ENCODE measurements around the gene BMP6.
A peak's percentile ranks its signal among the peaks of the same experiment; 100 is the strongest.

BMP6 gene

DNA sequence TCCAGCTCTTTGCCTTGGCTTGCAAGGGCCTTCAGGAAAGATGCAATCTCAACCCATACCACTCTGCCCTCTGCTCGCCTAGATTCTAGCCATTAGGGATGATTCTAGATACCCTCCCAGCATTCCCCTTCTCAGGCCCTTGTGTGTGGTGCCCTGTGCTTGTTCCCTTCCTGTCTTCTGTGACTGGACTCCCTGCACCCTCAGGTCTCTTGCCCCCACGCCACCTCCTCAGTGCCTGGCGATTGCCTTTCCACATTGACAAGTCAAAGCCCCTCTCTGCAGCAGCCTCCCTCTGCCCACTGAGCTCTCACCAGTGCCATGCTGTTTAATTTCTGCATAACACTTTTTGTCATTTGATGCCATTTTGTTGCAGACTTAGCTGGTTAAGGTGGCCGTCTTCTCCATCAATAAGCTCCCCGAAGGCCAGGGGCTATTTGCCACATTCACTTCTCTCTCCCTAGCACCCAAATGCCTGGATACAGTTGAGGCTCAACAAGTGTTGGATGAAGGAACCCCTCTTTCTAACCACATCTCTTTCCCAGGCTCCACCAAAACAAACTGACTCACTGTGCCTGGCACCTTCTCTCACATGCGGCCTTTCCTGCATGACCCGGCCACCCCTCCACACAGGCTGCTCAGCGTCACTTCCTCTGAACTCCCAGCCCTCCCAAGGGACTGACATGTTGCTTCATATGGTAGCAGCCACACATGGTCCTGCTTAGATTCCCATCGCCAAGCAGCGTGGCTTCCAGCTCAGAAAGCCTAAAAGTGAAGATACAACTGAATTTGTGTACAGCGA lies 189.3 kb downstream of the BMP6 start:
- Histone ChIP-seq H4K8ac (ENCODE audit: low read depth, low read length) (no peak overlapping the region), H3K4me3 (ENCODE audit: low read length) (no peak overlapping the region)

DNA sequence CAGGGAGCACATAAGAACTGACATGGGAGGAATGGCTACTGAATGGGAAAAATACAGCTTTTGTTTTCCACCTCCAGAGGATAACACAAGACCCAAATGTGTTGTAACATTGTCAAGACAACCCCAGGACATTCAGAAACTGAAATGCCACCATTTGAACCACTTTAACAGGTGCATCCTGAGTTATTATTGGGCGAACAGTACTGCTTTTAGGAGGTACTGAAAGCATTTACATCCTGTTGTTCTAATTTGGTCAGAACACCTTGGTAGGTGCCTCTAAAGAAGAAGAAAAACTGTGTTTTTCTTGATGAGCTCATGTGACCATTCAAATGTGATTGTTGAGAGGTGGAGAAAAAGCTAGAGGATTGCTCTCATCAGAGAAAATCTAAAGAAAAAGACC lies 191.1 kb downstream of the BMP6 start:
- no peak overlapping the region for H2BK5ac ChIP-seq (ENCODE audit: low read length)
- no peak overlapping the region for H3K56ac ChIP-seq (ENCODE audit: low read length)
- H3K4me1 ChIP-seq (ENCODE audit: control insufficient read depth, low read depth, low read length), result no peaks in the 10 kb centered on the region
- no peak overlapping the region for H3K23ac ChIP-seq (ENCODE audit: low read length)
- no peak overlapping the region for H3K4ac ChIP-seq (ENCODE audit: low read depth, low read length)
- WGBS (ENCODE audit: extremely low coverage, insufficient coverage, low lambda C conversion rate), result no CpG with 5 or more reads among the region's 1 CpG
- H3K18ac ChIP-seq (ENCODE audit: low read length), result no peak overlapping the region
- no peak for DNase-seq
- no peak overlapping the region for H3K4me2 ChIP-seq (ENCODE audit: low read length)
- no peak overlapping the region for H4K8ac ChIP-seq (ENCODE audit: low read depth, low read length)
- H3K36me3 ChIP-seq (ENCODE audit: control insufficient read depth, insufficient read depth, low read length), result no peaks in the 10 kb centered on the region
- no peak overlapping the region for H3K27ac ChIP-seq (ENCODE audit: low read depth, low read length)
- no peak overlapping the region for H2BK120ac ChIP-seq (ENCODE audit: low read depth, low read length)
- no peaks in the 10 kb centered on the region for H3K79me1 ChIP-seq (ENCODE audit: low read length)
- H2BK15ac ChIP-seq (replicated peaks; ENCODE audit: low read depth), result no peak overlapping the region
- no peaks in the 10 kb centered on the region for H3K79me2 ChIP-seq (ENCODE audit: control insufficient read depth, insufficient read depth, low read length)
- H3K9ac ChIP-seq (ENCODE audit: low read length), result no peak overlapping the region
- no peaks in the 10 kb centered on the region for H3K27me3 ChIP-seq (ENCODE audit: insufficient read depth, low read length, poor library complexity)
- no peak overlapping the region for H3K4me3 ChIP-seq (ENCODE audit: low read length)
- H4K5ac ChIP-seq (ENCODE audit: low read length), result no peak overlapping the region
- H2AK5ac ChIP-seq (ENCODE audit: low read length), result no peak overlapping the region

More for the DNA sequence above, 189.3 kb downstream of the BMP6 start:
- Histone ChIP-seq H2AK5ac (ENCODE audit: low read length) (no peak overlapping the region), H3K79me2 (ENCODE audit: control insufficient read depth, insufficient read depth, low read length) (no peaks in the 10 kb centered on the region), H3K79me1 (ENCODE audit: low read length) (no peaks in the 10 kb centered on the region), H3K18ac (ENCODE audit: low read length) (no peak overlapping the region), H3K4me2 (ENCODE audit: low read length) (no peak overlapping the region), H2BK15ac (replicated peaks; ENCODE audit: low read depth) (no peak overlapping the region), H3K4ac (ENCODE audit: low read depth, low read length) (no peak overlapping the region), H2BK120ac (ENCODE audit: low read depth, low read length) (no peak overlapping the region), H3K9ac (ENCODE audit: low read length) (no peak overlapping the region), H2BK5ac (ENCODE audit: low read length) (no peak overlapping the region), H3K27ac (ENCODE audit: low read depth, low read length) (no peak overlapping the region), H4K5ac (ENCODE audit: low read length) (no peak overlapping the region), H3K56ac (ENCODE audit: low read length) (no peak overlapping the region), H3K4me1 (ENCODE audit: control insufficient read depth, low read depth, low read length) (no peaks in the 10 kb centered on the region), H3K23ac (ENCODE audit: low read length) (no peak overlapping the region), H3K36me3 (ENCODE audit: control insufficient read depth, insufficient read depth, low read length) (no peaks in the 10 kb centered on the region), H3K27me3 (ENCODE audit: insufficient read depth, low read length, poor library complexity) (no peaks in the 10 kb centered on the region)
- DNase-seq, result no peak
- no CpG with 5 or more reads among the region's 11 CpGs for whole genome bisulfite sequencing (ENCODE audit: extremely low coverage, insufficient coverage, low lambda C conversion rate)

DNA sequence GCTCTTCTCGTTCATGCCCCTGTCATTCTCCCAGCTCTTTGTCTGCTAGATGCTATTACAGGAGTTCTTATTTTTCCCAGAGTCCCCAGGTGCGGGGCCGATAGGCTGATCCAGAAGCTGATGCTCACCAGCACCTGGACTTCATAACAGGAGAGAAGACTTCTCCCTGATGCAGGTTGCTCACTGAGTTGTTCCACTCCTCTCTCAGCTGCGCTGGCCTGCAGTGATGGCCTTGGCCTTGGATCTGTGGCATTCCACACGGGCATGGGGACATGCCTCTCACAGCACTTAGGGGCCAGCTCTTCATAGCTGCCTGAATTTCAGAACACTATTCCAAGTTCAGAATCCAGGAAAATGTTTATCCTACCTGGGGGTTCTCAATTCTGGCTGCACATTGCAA lies 191.8 kb downstream of the BMP6 start:
- Histone ChIP-seq H4K5ac (ENCODE audit: low read length) (no peak overlapping the region), H4K8ac (ENCODE audit: low read depth, low read length) (no peak overlapping the region), H3K9ac (ENCODE audit: low read length) (no peak overlapping the region), H3K4ac (ENCODE audit: low read depth, low read length) (no peak overlapping the region), H2BK15ac (replicated peaks; ENCODE audit: low read depth) (no peak overlapping the region), H2BK5ac (ENCODE audit: low read length) (no peak overlapping the region), H3K79me2 (ENCODE audit: control insufficient read depth, insufficient read depth, low read length) (no peaks in the 10 kb centered on the region), H3K4me2 (ENCODE audit: low read length) (no peak overlapping the region), H2AK5ac (ENCODE audit: low read length) (no peak overlapping the region), H3K56ac (ENCODE audit: low read length) (no peak overlapping the region), H3K27ac (ENCODE audit: low read depth, low read length) (no peak overlapping the region), H3K4me1 (ENCODE audit: control insufficient read depth, low read depth, low read length) (no peaks in the 10 kb centered on the region), H3K27me3 (ENCODE audit: insufficient read depth, low read length, poor library complexity) (no peaks in the 10 kb centered on the region), H3K79me1 (ENCODE audit: low read length) (no peaks in the 10 kb centered on the region), H3K18ac (ENCODE audit: low read length) (no peak overlapping the region), H3K23ac (ENCODE audit: low read length) (no peak overlapping the region), H2BK120ac (ENCODE audit: low read depth, low read length) (no peak overlapping the region), H3K36me3 (ENCODE audit: control insufficient read depth, insufficient read depth, low read length) (no peaks in the 10 kb centered on the region), H3K4me3 (ENCODE audit: low read length) (no peak overlapping the region)
- no peak for DNase-seq
- no CpG with 5 or more reads among the region's 5 CpGs for WGBS (ENCODE audit: extremely low coverage, insufficient coverage, low lambda C conversion rate)

DNA sequence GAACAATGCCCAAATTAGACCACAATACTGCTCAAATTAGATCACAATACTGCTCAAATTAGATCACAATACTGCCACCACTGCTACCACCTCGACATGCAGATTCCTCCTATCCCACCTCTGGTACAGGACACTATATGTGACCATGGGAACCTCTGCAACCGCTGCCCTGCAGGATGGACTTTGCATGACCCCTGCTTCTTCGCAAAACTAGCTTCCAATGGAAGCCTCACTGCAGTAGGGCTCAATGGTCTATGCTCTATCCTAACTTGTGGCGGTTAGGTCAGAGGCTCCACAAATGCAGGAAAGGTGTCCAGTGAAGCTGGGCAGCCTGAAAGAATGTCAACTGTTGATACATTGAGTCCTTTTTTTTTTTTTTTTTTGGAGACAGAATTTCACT lies 192.5 kb downstream of the BMP6 start:
- Histone ChIP-seq H3K79me2 (ENCODE audit: control insufficient read depth, insufficient read depth, low read length) (no peaks in the 10 kb centered on the region), H3K23ac (ENCODE audit: low read length) (no peak overlapping the region)

DNA sequence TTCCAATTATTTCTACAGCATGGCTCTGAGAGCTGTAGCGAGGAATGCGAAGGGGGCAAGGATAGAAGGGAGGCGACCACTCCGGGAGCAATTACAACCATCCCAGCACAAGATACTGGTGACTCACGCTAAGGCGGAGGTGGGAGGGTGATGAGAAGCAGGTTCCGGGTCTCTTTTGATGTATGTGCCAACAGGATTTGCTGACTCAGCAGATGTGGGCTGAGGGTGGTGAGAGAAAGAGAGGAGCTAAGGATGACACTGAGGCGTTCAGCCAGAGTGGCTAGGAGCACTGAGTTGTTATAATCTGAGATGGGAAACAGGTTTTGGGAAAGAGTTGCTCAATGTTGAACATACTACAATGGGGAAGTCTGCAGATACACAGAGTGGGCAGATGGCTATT lies 194.0 kb downstream of the BMP6 start:
- Histone ChIP-seq H2BK5ac (ENCODE audit: low read length) (no peak overlapping the region), H3K4me1 (ENCODE audit: control insufficient read depth, low read depth, low read length) (no peaks in the 10 kb centered on the region), H3K27me3 (ENCODE audit: insufficient read depth, low read length, poor library complexity) (no peaks in the 10 kb centered on the region), H4K8ac (ENCODE audit: low read depth, low read length) (no peak overlapping the region), H3K36me3 (ENCODE audit: control insufficient read depth, insufficient read depth, low read length) (no peaks in the 10 kb centered on the region), H4K5ac (ENCODE audit: low read length) (no peak overlapping the region), H3K23ac (ENCODE audit: low read length) (no peak overlapping the region), H3K9ac (ENCODE audit: low read length) (no peak overlapping the region), H3K56ac (ENCODE audit: low read length) (no peak overlapping the region), H2AK5ac (ENCODE audit: low read length) (no peak overlapping the region), H3K79me2 (ENCODE audit: control insufficient read depth, insufficient read depth, low read length) (no peaks in the 10 kb centered on the region), H3K4me3 (ENCODE audit: low read length) (no peak overlapping the region), H3K4me2 (ENCODE audit: low read length) (no peak overlapping the region), H2BK15ac (replicated peaks; ENCODE audit: low read depth) (no peak overlapping the region), H3K79me1 (ENCODE audit: low read length) (no peaks in the 10 kb centered on the region), H3K4ac (ENCODE audit: low read depth, low read length) (no peak overlapping the region), H3K18ac (ENCODE audit: low read length) (no peak overlapping the region), H2BK120ac (ENCODE audit: low read depth, low read length) (no peak overlapping the region), H3K27ac (ENCODE audit: low read depth, low read length) (no peak overlapping the region)
- no CpG with 5 or more reads among the region's 8 CpGs for WGBS (ENCODE audit: extremely low coverage, insufficient coverage, low lambda C conversion rate)
- peak; percentile 36 for DNase-seq

More for the DNA sequence above, 192.5 kb downstream of the BMP6 start:
- no CpG with 5 or more reads among the region's 4 CpGs for WGBS (ENCODE audit: extremely low coverage, insufficient coverage, low lambda C conversion rate)
- Histone ChIP-seq H4K5ac (ENCODE audit: low read length) (no peak overlapping the region), H3K36me3 (ENCODE audit: control insufficient read depth, insufficient read depth, low read length) (no peaks in the 10 kb centered on the region), H3K27me3 (ENCODE audit: insufficient read depth, low read length, poor library complexity) (no peaks in the 10 kb centered on the region), H3K4me3 (ENCODE audit: low read length) (no peak overlapping the region), H3K56ac (ENCODE audit: low read length) (no peak overlapping the region), H3K27ac (ENCODE audit: low read depth, low read length) (no peak overlapping the region), H3K9ac (ENCODE audit: low read length) (no peak overlapping the region), H3K79me1 (ENCODE audit: low read length) (no peaks in the 10 kb centered on the region), H4K8ac (ENCODE audit: low read depth, low read length) (no peak overlapping the region), H2BK5ac (ENCODE audit: low read length) (no peak overlapping the region), H2AK5ac (ENCODE audit: low read length) (no peak overlapping the region), H3K4me2 (ENCODE audit: low read length) (no peak overlapping the region), H2BK120ac (ENCODE audit: low read depth, low read length) (no peak overlapping the region), H2BK15ac (replicated peaks; ENCODE audit: low read depth) (no peak overlapping the region), H3K18ac (ENCODE audit: low read length) (no peak overlapping the region), H3K4me1 (ENCODE audit: control insufficient read depth, low read depth, low read length) (no peaks in the 10 kb centered on the region), H3K4ac (ENCODE audit: low read depth, low read length) (no peak overlapping the region)
- DNase-seq, result no peak

DNA sequence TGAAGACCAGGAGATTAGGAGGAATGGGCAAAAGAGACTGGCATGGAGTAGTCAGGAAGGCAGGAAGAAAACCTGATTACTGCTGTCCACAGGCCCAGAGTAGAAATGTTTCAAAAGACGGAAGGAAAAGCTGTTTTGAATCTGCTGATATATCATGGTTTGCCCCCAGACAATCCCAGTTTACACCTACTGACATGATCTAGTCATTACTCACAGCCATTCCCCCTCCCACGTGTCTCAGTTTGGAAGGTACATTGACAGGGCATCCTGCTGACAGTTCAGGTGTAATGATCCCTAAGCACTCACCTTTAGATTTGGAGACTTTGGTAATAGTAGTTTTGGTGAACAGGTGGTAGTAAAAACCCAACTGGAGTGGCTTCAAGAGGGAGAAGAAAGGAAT lies 194.5 kb downstream of the BMP6 start:
- H3K23ac ChIP-seq (ENCODE audit: low read length), result no peak overlapping the region
- H3K79me2 ChIP-seq (ENCODE audit: control insufficient read depth, insufficient read depth, low read length), result no peaks in the 10 kb centered on the region
- no peak overlapping the region for H3K4me2 ChIP-seq (ENCODE audit: low read length)
- H3K27me3 ChIP-seq (ENCODE audit: insufficient read depth, low read length, poor library complexity), result no peaks in the 10 kb centered on the region
- no peak overlapping the region for H2BK120ac ChIP-seq (ENCODE audit: low read depth, low read length)
- H4K5ac ChIP-seq (ENCODE audit: low read length), result no peak overlapping the region
- H4K8ac ChIP-seq (ENCODE audit: low read depth, low read length), result no peak overlapping the region
- no peak overlapping the region for H2AK5ac ChIP-seq (ENCODE audit: low read length)
- H2BK15ac ChIP-seq (replicated peaks; ENCODE audit: low read depth), result no peak overlapping the region
- no peak overlapping the region for H3K18ac ChIP-seq (ENCODE audit: low read length)
- H3K56ac ChIP-seq (ENCODE audit: low read length), result no peak overlapping the region
- H3K4ac ChIP-seq (ENCODE audit: low read depth, low read length), result no peak overlapping the region
- no peaks in the 10 kb centered on the region for H3K4me1 ChIP-seq (ENCODE audit: control insufficient read depth, low read depth, low read length)
- WGBS (ENCODE audit: extremely low coverage, insufficient coverage, low lambda C conversion rate), result no CpG with 5 or more reads among the region's 2 CpGs
- no peak overlapping the region for H2BK5ac ChIP-seq (ENCODE audit: low read length)
- no peak for DNase-seq
- H3K36me3 ChIP-seq (ENCODE audit: control insufficient read depth, insufficient read depth, low read length), result no peaks in the 10 kb centered on the region
- no peak overlapping the region for H3K4me3 ChIP-seq (ENCODE audit: low read length)
- H3K9ac ChIP-seq (ENCODE audit: low read length), result no peak overlapping the region
- no peaks in the 10 kb centered on the region for H3K79me1 ChIP-seq (ENCODE audit: low read length)
- H3K27ac ChIP-seq (ENCODE audit: low read depth, low read length), result no peak overlapping the region
